ENCODE results near the gene PRRC2A.

Gene PRRC2A

GRCh38 chr6:31576897-31577578, 43.5 kb upstream of the PRRC2A start:
- TF ChIP-seq CTCF (IDR thresholded peaks at IDR 0.05; ENCODE audit: insufficient read depth, low read length): no peak
- peak; percentile 46; the same call in 1 of the 2 replicates for TF ChIP-seq POLR2AphosphoS5 (IDR thresholded peaks at IDR 0.05; ENCODE audit: low read depth)
- H3K27ac ChIP-seq (replicated peaks): no peak overlapping the region; the same call in 1 of the 2 replicates
- H3K4me3 ChIP-seq (replicated peaks; ENCODE audit: insufficient read depth, low read length): peak overlapping the region; percentile 79
- H3K27me3 ChIP-seq (ENCODE audit: insufficient read depth, poor library complexity, severe bottlenecking): no peaks in the 10 kb centered on the region
- peak in 1 of 2 experiments; percentile 81 for DNase-seq (ENCODE audit: low read depth in 1 of 2, low spot score in 1 of 2)

- TF ChIP-seq POLR2AphosphoS5 (IDR thresholded peaks at IDR 0.05; ENCODE audit: low read depth) (no peak), CTCF (IDR thresholded peaks at IDR 0.05; ENCODE audit: insufficient read depth, low read length) (no peak), REST (IDR thresholded peaks at IDR 0.05; ENCODE audit: insufficient replicate concordance, low read depth) (no peak), GABPA (IDR thresholded peaks at IDR 0.05; ENCODE audit: low read depth) (no peak), SPI1 (IDR thresholded peaks at IDR 0.05; ENCODE audit: borderline replicate concordance, low read depth) (no peak)
- no peak overlapping the region for H3K27ac ChIP-seq (replicated peaks)
- peak overlapping the region; percentile 79 for H3K4me3 ChIP-seq (replicated peaks; ENCODE audit: insufficient read depth, low read length)
- no peaks in the 10 kb centered on the region for H3K27me3 ChIP-seq (ENCODE audit: insufficient read depth, poor library complexity, severe bottlenecking)
- no peak for DNase-seq (ENCODE audit: low read depth in 1 of 2, low spot score in 1 of 2)
Observed at GRCh38 chr6:31577579-31577966, 42.9 kb upstream of the PRRC2A start.

GRCh38 chr6:31578184-31579118, 42.1 kb upstream of the PRRC2A start:
- H3K4me3 ChIP-seq (replicated peaks; ENCODE audit: insufficient read depth, low read length): peak overlapping the region; percentile 79
- H3K27me3 ChIP-seq (ENCODE audit: insufficient read depth, poor library complexity, severe bottlenecking): no peaks in the 10 kb centered on the region
- no peak for DNase-seq (ENCODE audit: low read depth in 1 of 2, low spot score in 1 of 2)
- no peak for TF ChIP-seq SPI1 (IDR thresholded peaks at IDR 0.05; ENCODE audit: borderline replicate concordance, low read depth)
- TF ChIP-seq POLR2AphosphoS5 (IDR thresholded peaks at IDR 0.05; ENCODE audit: low read depth): peak; percentile 75; the same call in 1 of the 2 replicates
- H3K27ac ChIP-seq (replicated peaks): no peak overlapping the region

- TF ChIP-seq GABPA (IDR thresholded peaks at IDR 0.05; ENCODE audit: low read depth) (no peak), POLR2AphosphoS5 (IDR thresholded peaks at IDR 0.05; ENCODE audit: low read depth) (no peak), CTCF (IDR thresholded peaks at IDR 0.05; ENCODE audit: insufficient read depth, low read length) (no peak), SPI1 (IDR thresholded peaks at IDR 0.05; ENCODE audit: borderline replicate concordance, low read depth) (no peak), REST (IDR thresholded peaks at IDR 0.05; ENCODE audit: insufficient replicate concordance, low read depth) (no peak)
- Histone ChIP-seq H3K4me3 (replicated peaks; ENCODE audit: insufficient read depth, low read length) (no peak overlapping the region), H3K27ac (replicated peaks) (no peak overlapping the region), H3K27me3 (ENCODE audit: insufficient read depth, poor library complexity, severe bottlenecking) (no peaks in the 10 kb centered on the region)
- DNase-seq (ENCODE audit: low read depth in 1 of 2, low spot score in 1 of 2): no peak
Observed at GRCh38 chr6:31579119-31579505, 41.4 kb upstream of the PRRC2A start.
